Neural progenitor cell (in vitro differentiated cells): ENCODE measurements around the gene PTGR3. TPM values are rescaled to one million over a fixed set of nuclear protein-coding genes. Genes with fewer than 3 reads are reported as not detected.

Source experiments
- DNase-seq: peaks from one replicate; pipeline ENCODE4 v3.0.0-alpha.2; 2016; ENCODE audit warnings: low spot score
- H2AFZ ChIP-seq: fragments of 200-600 bp; sonication (generic); replicated peaks from 2 replicates; pipeline ENCODE4 v1.6.1; 2016; ENCODE audit warnings: antibody characterized with exemption
- H3F3A ChIP-seq: fragments of 200-600 bp; sonication (generic); 2 replicates; pipeline ENCODE4 v1.6.1; 2016; ENCODE audit warnings: antibody characterized with exemption, low read depth
- H3K27ac ChIP-seq: fragments of 200-600 bp; sonication (generic); 2 replicates; pipeline ENCODE4 v1.5.1; 2016; ENCODE audit warnings: mild to moderate bottlenecking
- H3K27me3 ChIP-seq: fragments of 200-600 bp; sonication (generic); 2 replicates; pipeline ENCODE4 v1.6.1; 2016; ENCODE audit warnings: mild to moderate bottlenecking, moderate library complexity
- H3K36me3 ChIP-seq: fragments of 200-600 bp; sonication (generic); 2 replicates; pipeline ENCODE4 v1.5.1; 2016
- H3K4me1 ChIP-seq: fragments of 200-600 bp; sonication (generic); 2 replicates; pipeline ENCODE4 v1.6.1; 2016; ENCODE audit warnings: mixed run types
- H3K4me2 ChIP-seq: fragments of 200-600 bp; sonication (generic); 2 replicates; pipeline ENCODE4 v1.6.1; 2016
- H3K4me3 ChIP-seq: fragments of 200-600 bp; sonication (generic); 2 replicates; pipeline ENCODE4 v1.5.1; 2016
- H3K79me2 ChIP-seq: fragments of 200-600 bp; sonication (generic); 2 replicates; pipeline ENCODE4 v1.6.1; 2016; ENCODE audit warnings: low read depth
- H3K9ac ChIP-seq: fragments of 200-600 bp; sonication (generic); 2 replicates; pipeline ENCODE4 v1.6.1; 2016
- H3K9me3 ChIP-seq: fragments of 200-600 bp; sonication (generic); 2 replicates; pipeline ENCODE4 v1.5.1; 2016; ENCODE audit warnings: low read depth
- H4K20me1 ChIP-seq: fragments of 200-600 bp; sonication (generic); 2 replicates; pipeline ENCODE4 v1.6.1; 2016; ENCODE audit warnings: low read depth
- H3K27ac Mint-ChIP-seq: 3 replicates; pipeline ENCODE4 v1.8.0; 2021; ENCODE audit warnings: mixed read lengths
- H3K27me3 Mint-ChIP-seq: 2 replicates; pipeline ENCODE4 v1.8.0; 2022; ENCODE audit warnings: low read depth, mild to moderate bottlenecking, inconsistent platforms, moderate library complexity, mixed read lengths; ENCODE audit not compliant: insufficient read depth
- H3K36me3 Mint-ChIP-seq: 3 replicates; pipeline ENCODE4 v1.8.0; 2021; ENCODE audit warnings: mixed read lengths
- H3K4me1 Mint-ChIP-seq: 3 replicates; pipeline ENCODE4 v1.8.0; 2021; ENCODE audit warnings: mixed read lengths
- H3K4me3 Mint-ChIP-seq: 3 replicates; pipeline ENCODE4 v1.8.0; 2021; ENCODE audit warnings: mild to moderate bottlenecking, moderate library complexity, mixed read lengths
- H3K9me3 Mint-ChIP-seq: 3 replicates; pipeline ENCODE4 v1.8.0; 2020; ENCODE audit warnings: mixed read lengths
- CTCF ChIP-seq: fragments of 200-600 bp; sonication (generic); IDR thresholded peaks from 2 replicates; pipeline ENCODE4 v1.5.1; 2017; ENCODE audit warnings: antibody characterized with exemption, mild to moderate bottlenecking
- EZH2 ChIP-seq: fragments of 200-600 bp; sonication (generic); IDR thresholded peaks from 2 replicates; pipeline ENCODE4 v1.6.1; 2017; ENCODE audit warnings: antibody characterized with exemption, mild to moderate bottlenecking, moderate library complexity
- EZH2phosphoT487 ChIP-seq: fragments of 200-600 bp; sonication (generic); IDR thresholded peaks from 2 replicates; pipeline ENCODE4 v1.6.1; 2017; ENCODE audit warnings: antibody characterized with exemption
- total RNA-seq: library from RNA; depleted of rRNA; stranded (reverse); fragments of >200 nt; gene quantifications from 2 replicates; pipeline ENCODE4 v1.2.3, GENCODE V29; 2015; ENCODE audit warnings: low replicate concordance

The PTGR3 gene
- total RNA-seq, 1 donor from 2014 or later = 13.0 TPM

GRCh38 chr18:75252136-75252535 is 43.2 kb upstream of the PTGR3 start:
- Mint-ChIP-seq H3K4me1 (no peaks in the 10 kb centered on the region), H3K9me3 (no peaks in the 10 kb centered on the region), H3K36me3 (no peaks in the 10 kb centered on the region), H3K4me3 (no peak overlapping the region), H3K27me3 (no peaks in the 10 kb centered on the region), H3K27ac (no peak overlapping the region)
- Histone ChIP-seq H3K9me3 (no peaks in the 10 kb centered on the region), H3K79me2 (no peaks in the 10 kb centered on the region), H3F3A (no peaks in the 10 kb centered on the region), H2AFZ (no peak overlapping the region), H3K4me1 (no peaks in the 10 kb centered on the region), H3K4me3 (no peak overlapping the region), H4K20me1 (no peaks in the 10 kb centered on the region), H3K4me2 (no peak overlapping the region), H3K27me3 (no peaks in the 10 kb centered on the region), H3K27ac (no peak overlapping the region), H3K9ac (no peak overlapping the region), H3K36me3 (no peaks in the 10 kb centered on the region)
- no peak for TF ChIP-seq EZH2
- TF ChIP-seq CTCF = no peak
- no peak for TF ChIP-seq EZH2phosphoT487
- no peak for DNase-seq

- no peaks in the 10 kb centered on the region for H3K27me3 ChIP-seq
- no peaks in the 10 kb centered on the region for H3K36me3 Mint-ChIP-seq
- no peak overlapping the region for H3K4me3 ChIP-seq
- TF ChIP-seq CTCF (no peak), EZH2phosphoT487 (no peak), EZH2 (no peak)
- no peaks in the 10 kb centered on the region for H3K79me2 ChIP-seq
- no peak overlapping the region for H3K4me2 ChIP-seq
- no peak for DNase-seq
- no peaks in the 10 kb centered on the region for H3K4me1 ChIP-seq
- no peaks in the 10 kb centered on the region for H3F3A ChIP-seq
- H3K27ac Mint-ChIP-seq = no peak overlapping the region
- no peak overlapping the region for H3K27ac ChIP-seq
- no peaks in the 10 kb centered on the region for H3K27me3 Mint-ChIP-seq
- H3K4me1 Mint-ChIP-seq = no peaks in the 10 kb centered on the region
- H3K9ac ChIP-seq = no peak overlapping the region
- H2AFZ ChIP-seq = no peak overlapping the region
- H3K4me3 Mint-ChIP-seq = no peak overlapping the region
- no peaks in the 10 kb centered on the region for H3K36me3 ChIP-seq
- H3K9me3 ChIP-seq = no peaks in the 10 kb centered on the region
- H3K9me3 Mint-ChIP-seq = no peaks in the 10 kb centered on the region
- no peaks in the 10 kb centered on the region for H4K20me1 ChIP-seq
Measured at GRCh38 chr18:75251466-75251865, 42.5 kb upstream of the PTGR3 start.

- Histone ChIP-seq H3K9ac (no peak overlapping the region), H3K4me3 (no peak overlapping the region), H3K27me3 (no peaks in the 10 kb centered on the region), H4K20me1 (no peaks in the 10 kb centered on the region), H3K4me1 (no peaks in the 10 kb centered on the region), H3K27ac (no peak overlapping the region), H2AFZ (no peak overlapping the region), H3K4me2 (no peak overlapping the region), H3K36me3 (no peaks in the 10 kb centered on the region), H3K79me2 (no peaks in the 10 kb centered on the region), H3K9me3 (no peaks in the 10 kb centered on the region), H3F3A (no peaks in the 10 kb centered on the region)
- Mint-ChIP-seq H3K27ac (no peak overlapping the region), H3K9me3 (no peaks in the 10 kb centered on the region), H3K27me3 (peaks cover 3% of the 10 kb centered on the region), H3K4me1 (no peaks in the 10 kb centered on the region), H3K4me3 (no peak overlapping the region), H3K36me3 (no peaks in the 10 kb centered on the region)
- no peak for DNase-seq
- TF ChIP-seq EZH2 (no peak), CTCF (no peak), EZH2phosphoT487 (no peak)
Measured at GRCh38 chr18:75250471-75250821, 41.5 kb upstream of the PTGR3 start.
